Spleen (tissue), 11 donors: ENCODE data around the gene C16orf90. TPM values are rescaled to one million over a fixed set of nuclear protein-coding genes. Genes with fewer than 3 reads are reported as not detected.

ENCODE experiments used
- DNase-seq: peaks from one replicate; pipeline ENCODE4 v3.0.0-alpha.2; 2020
- H3K27ac ChIP-seq, 8 donors: fragments of 200-600 bp; sonication (generic) in 7 of 8; 1 replicate in 4 of 8; 2 replicates in 4 of 8; pipeline versions ENCODE4 v1.5.0 to v1.8.0; 2016 to 2021; ENCODE audit warnings: inconsistent platforms in 4 of 8, mild to moderate bottlenecking in 4 of 8, moderate library complexity in 1 of 8
- H3K27me3 ChIP-seq, 7 donors: fragments of 200-600 bp; sonication (generic) in 6 of 7; replicated peaks in 1 of 7; 1 replicate in 4 of 7; 2 replicates in 3 of 7; pipeline versions ENCODE4 v1.5.0 to v1.8.0; 2016 to 2021; ENCODE audit warnings: inconsistent platforms in 3 of 7, mild to moderate bottlenecking in 1 of 7
- H3K36me3 ChIP-seq, 6 donors: fragments of 200-600 bp; sonication (generic) in 5 of 6; 1 replicate in 4 of 6; 2 replicates in 2 of 6; pipeline versions ENCODE4 v1.5.0 to v1.8.0; 2016 to 2021; ENCODE audit warnings: inconsistent platforms in 2 of 6
- H3K4me1 ChIP-seq, 6 donors: fragments of 200-600 bp; sonication (generic) in 5 of 6; 1 replicate in 3 of 6; 2 replicates in 3 of 6; pipeline versions ENCODE4 v1.5.0 to v1.8.0; 2016 to 2021; ENCODE audit warnings: inconsistent platforms in 3 of 6
- H3K4me3 ChIP-seq, 8 donors: fragments of 200-600 bp; sonication (generic) in 7 of 8; 1 replicate in 4 of 8; 2 replicates in 4 of 8; pipeline versions ENCODE4 v1.5.0 to v1.8.0; 2016 to 2021; ENCODE audit warnings: inconsistent platforms in 4 of 8, mild to moderate bottlenecking in 4 of 8, moderate library complexity in 2 of 8
- H3K9me3 ChIP-seq, 8 donors: fragments of 200-600 bp; sonication (generic) in 7 of 8; 1 replicate in 4 of 8; 2 replicates in 4 of 8; pipeline versions ENCODE4 v1.5.0 to v1.8.0; 2016 to 2021; ENCODE audit warnings: inconsistent platforms in 4 of 8
- POLR2A ChIP-seq, 3 donors: fragments of 450-650 bp; IDR thresholded peaks; one replicate each; pipeline ENCODE4 v1.5.1; 2017; ENCODE audit warnings: antibody characterized with exemption in 3 of 3, mild to moderate bottlenecking in 1 of 3
- POLR2AphosphoS5 ChIP-seq, 3 donors: sonication (generic); formaldehyde crosslinking; IDR thresholded peaks; one replicate each; pipeline ENCODE4 v1.5.1; 2017; ENCODE audit warnings: antibody characterized with exemption in 3 of 3
- WGBS, 5 donors: extraction: QIAGEN DNeasy Blood & Tissue Kit in 3 of 5; methylation state at CpG; one replicate each; pipeline versions ENCODE4 v1.1.5 to v1.1.7; 2013 to 2018; 5-methylcytosine and 5-hydroxymethylcytosine counted together
- intact Hi-C: fragments of 100-400 bp; cut with DNase I; formaldehyde crosslinking; loops from one replicate; pipeline ENCODE4 v1.15.0; 2023; ENCODE audit warnings: low total_unique reads
- polyA plus RNA-seq, 3 donors: library from polyadenylated mRNA; stranded (reverse); fragments of 200-250 nt; gene quantifications; one replicate each; pipeline ENCODE4 v1.2.1, GENCODE V29; 2013
- total RNA-seq, 7 donors: library from RNA; depleted of rRNA in 3 of 7; stranded (reverse); fragments of >200 nt in 3 of 7; fragmentation: NEBNext Ultra II Directional in 4 of 7; extraction: Animal tissue kit (Norgen Biotek cat#: 25700) in 4 of 7; gene quantifications; one replicate each; pipeline versions ENCODE4 v1.1.0 to v1.2.1, GENCODE V29; 2016 to 2021
- TF ChIP-seq, protein P1 (sequence below), 11 experiments: fragments of 200-600 bp in 7 of 11; fragments of 450-650 bp in 4 of 11; sonication (generic) in 4 of 11; IDR thresholded peaks in 8 of 11; conservative IDR thresholded peaks in 3 of 11; 1 replicate in 7 of 11; 2 replicates in 4 of 11; pipeline versions ENCODE4 v1.4.0 to v1.8.0; 2016 to 2021; ENCODE audit warnings: antibody characterized with exemption in 11 of 11, inconsistent platforms in 4 of 11, mild to moderate bottlenecking in 1 of 11
- donor health status: healthy with polysubstance abuse.
- donor health status: DM: no; HTN: no; CAD: no; lungs with moderate emphysema.
- donor health status: DM: no; HTN: no; CAD: no.
- donor health status: Bipolar disorder and iron deficiency.
- donor health status: healthy.
- donor health status: DM: no; HTN: no; CAD: no.
- donor health status: DM: yes; HTN: yes; CAD: no.

C16orf90 gene
- total and polyA plus RNA-seq, 10 donors, result not detected

DNA sequence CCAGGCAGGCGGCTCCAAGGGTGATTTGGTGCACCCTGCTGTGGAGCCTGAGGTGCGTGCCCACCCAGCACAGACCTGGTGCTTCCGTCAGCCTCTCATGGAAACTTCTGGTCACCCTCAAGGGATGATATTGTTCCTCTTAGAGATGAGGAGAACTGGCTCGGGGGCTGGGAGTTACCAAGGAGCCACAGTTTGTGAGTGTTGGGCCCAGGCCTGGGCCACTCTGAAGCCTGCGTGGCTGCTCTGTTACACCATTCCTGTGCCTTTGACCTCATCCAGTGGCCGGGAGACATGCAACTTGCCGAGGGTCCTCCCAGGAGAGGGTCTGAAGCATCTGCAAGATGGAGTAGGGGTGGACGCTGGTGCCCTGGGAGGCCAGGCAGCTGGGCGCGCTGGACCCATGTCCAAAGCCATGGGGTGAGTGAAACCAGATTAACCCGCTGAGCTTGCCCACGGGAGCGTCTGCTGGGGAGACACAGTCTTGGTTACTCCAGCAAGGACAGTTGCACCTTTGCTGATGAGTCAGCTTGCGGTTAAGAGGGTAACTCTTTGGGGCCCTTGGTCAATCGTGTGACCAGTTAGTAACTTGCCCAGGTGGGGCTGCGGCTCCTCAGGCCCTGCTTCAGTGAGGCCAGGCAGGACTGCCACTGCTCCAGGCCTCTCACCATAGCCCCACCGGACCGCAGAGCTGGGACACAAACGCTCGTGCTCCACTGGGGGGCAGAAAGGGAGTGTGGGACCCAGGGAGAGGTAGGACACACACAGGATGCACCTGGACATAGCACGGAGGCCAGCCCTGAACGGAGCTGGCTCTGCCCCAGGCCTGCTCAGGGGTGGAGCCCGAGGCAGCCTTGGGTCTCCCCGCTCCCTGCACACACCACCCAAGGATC is 7.5 kb downstream of the C16orf90 start:
- TF ChIP-seq POLR2A (IDR thresholded peaks at IDR 0.05) (no peak), POLR2AphosphoS5 (IDR thresholded peaks at IDR 0.05) (peak in 2 of 3 donors; percentile 48 to 61)
- 74 to 84% (median 80%) methylated on average over 16 to 24 of the region's 24 CpGs for WGBS, 5 donors
- H3K9me3 ChIP-seq, result no peaks in the 10 kb centered on the region
- peak overlapping the region in 1 of 8 donors; percentile 30 for H3K27ac ChIP-seq
- no peak overlapping the region for H3K4me3 ChIP-seq
- H3K4me1 ChIP-seq, result peaks cover 0 to 16% (median 4%) of the 10 kb centered on the region in 6 donors
- no peaks in the 10 kb centered on the region for H3K27me3 ChIP-seq
- intact Hi-C loops, result no loop called here
- H3K36me3 ChIP-seq, result peaks cover 3 to 60% (median 45%) of the 10 kb centered on the region in 6 donors
- no peak for DNase-seq

DNA sequence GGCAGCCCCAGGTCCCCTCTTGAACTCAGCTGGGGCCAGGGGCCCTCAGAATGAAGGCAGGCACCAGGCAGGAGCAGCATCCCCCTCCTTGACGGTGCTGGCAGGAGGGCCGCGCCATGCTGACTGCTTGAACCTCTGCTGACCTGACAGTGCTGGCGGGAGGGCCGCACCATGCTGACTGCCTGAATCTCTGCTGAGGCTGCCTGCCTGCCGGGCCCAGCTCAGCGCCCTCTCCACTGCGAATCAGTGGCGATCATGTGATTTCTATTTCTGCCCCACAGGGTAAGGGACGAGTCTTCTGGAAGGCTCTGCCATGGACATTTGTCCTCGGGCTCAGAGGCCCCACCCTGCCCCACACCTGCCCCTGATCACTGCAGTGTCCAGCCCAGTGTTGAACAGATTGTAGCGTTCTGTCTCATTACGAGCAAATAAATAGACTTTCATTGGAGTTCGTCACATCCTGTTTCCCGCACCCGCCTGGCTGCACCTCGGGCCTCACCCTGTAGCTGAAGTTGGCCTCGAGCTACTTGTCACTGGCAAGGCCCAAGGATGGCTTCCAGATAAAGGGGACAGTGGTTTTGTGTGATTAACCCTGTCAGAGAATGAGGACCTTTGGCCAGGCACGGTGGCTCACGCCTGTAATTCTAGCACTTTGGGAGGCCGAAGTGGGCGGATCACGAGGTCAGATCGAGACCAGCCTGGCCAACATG is 8.6 kb downstream of the C16orf90 start:
- intact Hi-C loops, result no loop called here
- Histone ChIP-seq H3K4me3 (no peak overlapping the region), H3K9me3 (no peaks in the 10 kb centered on the region), H3K4me1 (peaks cover 0 to 15% (median 4%) of the 10 kb centered on the region in 6 donors), H3K27ac (no peak overlapping the region), H3K36me3 (peaks cover 3 to 71% (median 56%) of the 10 kb centered on the region in 6 donors), H3K27me3 (no peaks in the 10 kb centered on the region)
- DNase-seq, result peak; percentile 52
- TF ChIP-seq POLR2A (IDR thresholded peaks at IDR 0.05) (no peak), POLR2AphosphoS5 (IDR thresholded peaks at IDR 0.05) (peak in 1 of 3 donors; percentile 14)
- TF ChIP-seq, protein P1, sequence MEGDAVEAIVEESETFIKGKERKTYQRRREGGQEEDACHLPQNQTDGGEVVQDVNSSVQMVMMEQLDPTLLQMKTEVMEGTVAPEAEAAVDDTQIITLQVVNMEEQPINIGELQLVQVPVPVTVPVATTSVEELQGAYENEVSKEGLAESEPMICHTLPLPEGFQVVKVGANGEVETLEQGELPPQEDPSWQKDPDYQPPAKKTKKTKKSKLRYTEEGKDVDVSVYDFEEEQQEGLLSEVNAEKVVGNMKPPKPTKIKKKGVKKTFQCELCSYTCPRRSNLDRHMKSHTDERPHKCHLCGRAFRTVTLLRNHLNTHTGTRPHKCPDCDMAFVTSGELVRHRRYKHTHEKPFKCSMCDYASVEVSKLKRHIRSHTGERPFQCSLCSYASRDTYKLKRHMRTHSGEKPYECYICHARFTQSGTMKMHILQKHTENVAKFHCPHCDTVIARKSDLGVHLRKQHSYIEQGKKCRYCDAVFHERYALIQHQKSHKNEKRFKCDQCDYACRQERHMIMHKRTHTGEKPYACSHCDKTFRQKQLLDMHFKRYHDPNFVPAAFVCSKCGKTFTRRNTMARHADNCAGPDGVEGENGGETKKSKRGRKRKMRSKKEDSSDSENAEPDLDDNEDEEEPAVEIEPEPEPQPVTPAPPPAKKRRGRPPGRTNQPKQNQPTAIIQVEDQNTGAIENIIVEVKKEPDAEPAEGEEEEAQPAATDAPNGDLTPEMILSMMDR (IDR thresholded peaks at IDR 0.05 in 8 of 11, conservative IDR thresholded peaks at IDR 0.05 in 3 of 11), result no peak
- WGBS, 5 donors, result 89 to 94% (median 93%) methylated on average over 18 to 24 of the region's 24 CpGs

DNA sequence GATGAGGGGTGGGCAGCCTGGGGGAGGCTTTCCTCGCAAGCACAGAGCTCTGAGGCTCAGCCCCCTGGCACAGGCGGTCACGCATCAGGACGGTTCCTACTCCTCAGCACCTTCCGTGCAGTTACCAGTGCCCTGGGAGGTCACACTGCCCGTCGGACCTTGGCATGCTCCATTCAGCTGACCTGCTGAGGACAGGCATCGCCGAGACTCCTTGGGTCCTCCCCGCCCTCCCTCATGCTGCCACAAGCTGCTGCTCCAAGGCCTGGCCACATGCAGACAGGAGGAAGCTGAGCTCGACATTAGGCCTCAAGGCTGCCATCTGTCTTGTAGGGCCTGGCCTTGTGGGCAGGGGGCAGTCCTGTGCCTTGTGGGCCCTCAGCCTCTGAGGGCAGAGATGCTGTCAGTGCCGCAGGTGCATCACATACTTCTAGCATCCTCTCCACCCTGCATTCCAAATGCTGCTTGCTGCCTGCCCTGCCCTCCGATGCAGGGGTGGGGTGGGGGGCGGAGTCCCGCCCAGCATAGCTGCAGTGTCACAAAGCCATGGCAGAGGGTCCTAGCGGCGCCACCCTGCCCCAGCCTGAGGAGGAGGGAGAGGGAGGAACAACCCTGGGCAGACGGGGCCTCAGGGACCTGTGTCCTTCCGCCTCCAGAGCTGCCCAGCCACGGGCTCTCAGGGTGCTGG is 9.3 kb downstream of the C16orf90 start:
- peaks cover 0 to 10% (median 4%) of the 10 kb centered on the region in 6 donors for H3K4me1 ChIP-seq
- H3K36me3 ChIP-seq, result peaks cover 3 to 78% (median 63%) of the 10 kb centered on the region in 6 donors
- H3K27ac ChIP-seq, result no peak overlapping the region
- TF ChIP-seq POLR2AphosphoS5 (IDR thresholded peaks at IDR 0.05), result peak; percentile 11 to 64 (median 26)
- TF ChIP-seq POLR2A (IDR thresholded peaks at IDR 0.05), result no peak
- intact Hi-C loops, result no loop called here
- H3K4me3 ChIP-seq, result no peak overlapping the region
- no peaks in the 10 kb centered on the region for H3K9me3 ChIP-seq
- 92 to 97% (median 95%) methylated on average over 8 to 20 of the region's 20 CpGs for WGBS, 5 donors
- peak; percentile 60 for DNase-seq
- no peaks in the 10 kb centered on the region for H3K27me3 ChIP-seq

DNA sequence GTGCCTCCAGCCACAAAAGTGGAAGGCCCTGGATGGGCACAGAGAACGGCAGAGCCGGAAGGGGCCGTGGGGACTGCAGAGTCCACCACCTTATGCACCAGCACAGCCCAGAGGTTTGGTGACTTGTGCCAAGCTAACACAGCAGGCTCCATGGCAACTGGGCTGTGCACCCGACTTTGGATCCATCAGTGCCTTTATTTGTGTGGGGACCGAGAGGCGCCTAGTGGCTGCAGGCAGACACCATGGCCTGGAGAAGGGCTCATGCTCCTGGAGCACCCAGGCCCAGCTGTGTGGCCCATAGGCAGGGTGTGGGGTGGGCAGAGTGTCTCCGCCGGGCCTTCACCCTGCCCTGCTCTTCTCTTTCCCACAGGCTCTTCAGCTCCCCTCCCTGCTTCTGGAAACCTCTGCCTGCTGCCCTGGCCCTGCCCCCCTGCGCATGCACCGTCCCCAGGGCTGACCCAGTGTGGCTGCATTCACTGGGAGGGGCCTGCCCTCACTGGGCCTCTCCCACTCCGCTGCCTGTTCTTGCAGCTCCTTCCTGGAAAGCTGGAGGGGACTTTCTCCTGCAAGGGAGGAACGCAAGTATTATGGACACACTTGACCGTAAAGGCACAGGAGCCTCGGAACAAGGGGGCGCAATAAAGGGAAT is 10.1 kb downstream of the C16orf90 start:
- Histone ChIP-seq H3K27me3 (no peaks in the 10 kb centered on the region), H3K4me1 (peaks cover 0 to 8% (median 2%) of the 10 kb centered on the region in 6 donors), H3K9me3 (no peaks in the 10 kb centered on the region), H3K4me3 (no peak overlapping the region), H3K27ac (no peak overlapping the region), H3K36me3 (peaks cover 3 to 85% (median 70%) of the 10 kb centered on the region in 6 donors)
- intact Hi-C loops, result no loop called here
- WGBS, 5 donors, result 87 to 93% (median 89%) methylated on average over 10 to 15 of the region's 15 CpGs
- peak; percentile 58 for DNase-seq
- TF ChIP-seq, protein P1 (IDR thresholded peaks at IDR 0.05 in 8 of 11, conservative IDR thresholded peaks at IDR 0.05 in 3 of 11), result no peak
- TF ChIP-seq POLR2AphosphoS5 (IDR thresholded peaks at IDR 0.05), result peak in 1 of 3 donors; percentile 9
